ENCODE measurements around the gene BRD7.

BRD7 gene

GRCh38 chr16:50368410-50369132, at the start of gene BRD7:
TSS of gene BRD7 (minus strand) at chr16:50368988. CDS start at chr16:50368774, 214 bp downstream.
- TF ChIP-seq CTCF (IDR thresholded peaks at IDR 0.05; ENCODE audit: borderline replicate concordance, insufficient read depth, low read depth, low read length), result peak; percentile 58
- peak within 1 kb of the TSS; percentile 73 for H3K4me3 ChIP-seq (ENCODE audit: low read depth, low read length)

- no peak for TF ChIP-seq CTCF (IDR thresholded peaks at IDR 0.05; ENCODE audit: borderline replicate concordance, insufficient read depth, low read depth, low read length)
- no peak overlapping the region for H3K4me3 ChIP-seq (ENCODE audit: low read depth, low read length)
Observed at GRCh38 chr16:50416388-50416787, 47.6 kb upstream of the BRD7 start.

GRCh38 chr16:50414152-50414551, 45.4 kb upstream of the BRD7 start:
- TF ChIP-seq CTCF (IDR thresholded peaks at IDR 0.05; ENCODE audit: borderline replicate concordance, insufficient read depth, low read depth, low read length), result no peak
- no peak overlapping the region for H3K4me3 ChIP-seq (ENCODE audit: low read depth, low read length)

GRCh38 chr16:50411034-50411433, 42.2 kb upstream of the BRD7 start:
- no peak for TF ChIP-seq CTCF (IDR thresholded peaks at IDR 0.05; ENCODE audit: borderline replicate concordance, insufficient read depth, low read depth, low read length)
- H3K4me3 ChIP-seq (ENCODE audit: low read depth, low read length), result no peak overlapping the region

- TF ChIP-seq CTCF (IDR thresholded peaks at IDR 0.05; ENCODE audit: borderline replicate concordance, insufficient read depth, low read depth, low read length), result no peak
Observed at GRCh38 chr16:50408001-50408561, 39.3 kb upstream of the BRD7 start.

GRCh38 chr16:50407351-50407750, 38.6 kb upstream of the BRD7 start:
- no peak overlapping the region for H3K4me3 ChIP-seq (ENCODE audit: low read depth, low read length)
- no peak for TF ChIP-seq CTCF (IDR thresholded peaks at IDR 0.05; ENCODE audit: borderline replicate concordance, insufficient read depth, low read depth, low read length)

More at GRCh38 chr16:50408001-50408561, 39.3 kb upstream of the BRD7 start:
- H3K4me3 ChIP-seq (ENCODE audit: low read depth, low read length), result no peak overlapping the region

- H3K4me3 ChIP-seq (ENCODE audit: low read depth, low read length), result no peak overlapping the region
- TF ChIP-seq CTCF (IDR thresholded peaks at IDR 0.05; ENCODE audit: borderline replicate concordance, insufficient read depth, low read depth, low read length), result no peak
Observed at GRCh38 chr16:50403491-50403890, 34.7 kb upstream of the BRD7 start.

Data from GM12875 (cell line).